ENCODE data around the gene BHMT2.

The BHMT2 gene, protein sequence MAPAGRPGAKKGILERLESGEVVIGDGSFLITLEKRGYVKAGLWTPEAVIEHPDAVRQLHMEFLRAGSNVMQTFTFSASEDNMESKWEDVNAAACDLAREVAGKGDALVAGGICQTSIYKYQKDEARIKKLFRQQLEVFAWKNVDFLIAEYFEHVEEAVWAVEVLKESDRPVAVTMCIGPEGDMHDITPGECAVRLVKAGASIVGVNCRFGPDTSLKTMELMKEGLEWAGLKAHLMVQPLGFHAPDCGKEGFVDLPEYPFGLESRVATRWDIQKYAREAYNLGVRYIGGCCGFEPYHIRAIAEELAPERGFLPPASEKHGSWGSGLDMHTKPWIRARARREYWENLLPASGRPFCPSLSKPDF

DNA sequence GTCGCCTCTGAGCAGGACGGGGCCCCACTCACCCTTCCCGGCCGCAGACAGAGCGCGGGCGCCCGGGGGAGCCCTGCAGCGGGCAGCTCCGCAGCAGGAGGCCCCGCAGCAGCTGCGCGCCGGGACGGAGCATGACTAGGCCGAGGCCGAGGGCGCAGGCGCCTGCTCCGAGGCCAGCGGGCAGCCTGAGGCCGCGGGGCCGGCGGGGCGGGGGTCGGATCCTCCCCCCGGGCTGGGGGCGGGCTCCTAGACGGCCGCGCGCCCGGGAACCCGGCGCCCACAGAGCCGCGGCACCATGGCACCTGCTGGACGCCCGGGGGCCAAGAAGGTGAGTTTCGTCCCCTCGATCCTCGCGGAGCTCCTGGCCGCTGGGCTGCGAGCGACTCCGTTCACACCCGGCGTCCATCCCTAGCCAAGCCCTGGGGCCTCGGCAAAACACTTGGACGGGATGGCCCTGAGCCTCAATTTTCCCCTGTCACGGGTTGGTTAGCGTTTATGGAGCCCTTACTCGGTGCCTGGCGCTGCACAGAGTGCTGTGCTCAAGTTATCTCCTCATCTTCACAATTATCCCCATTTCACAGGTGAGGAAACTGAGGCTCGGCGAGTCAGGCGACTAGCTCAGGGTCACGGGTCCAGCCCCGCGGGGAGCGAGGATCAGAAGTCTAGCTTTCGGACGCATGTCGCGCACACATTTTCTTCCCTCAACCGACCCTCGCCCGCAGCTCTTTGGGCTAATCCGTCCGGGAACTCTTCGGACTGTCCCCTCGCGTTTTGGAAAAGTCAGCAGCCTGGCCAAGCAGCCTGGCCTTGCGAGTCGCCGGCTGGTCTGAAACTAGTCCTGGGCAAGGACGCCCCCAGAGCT, at the start of gene BHMT2, which contains the start of gene DMGDH:
Gene BHMT2 (plus strand): TSS at position 280 of the 862 bp plus-strand sequence. CDS start 16 bp downstream, at position 296.
Gene DMGDH (minus strand): TSS at position 187 of the 862 bp plus-strand sequence. CDS start 54 bp downstream, at position 133.
- no peak for DNase-seq (ENCODE audit: low read depth in 2 of 2)

- peak; percentile 9 to 12 for DNase-seq (ENCODE audit: low read depth in 2 of 2)
These were observed 48.6 kb upstream of the BHMT2 start for GRCh38 chr5:79020861-79021561.

DNA sequence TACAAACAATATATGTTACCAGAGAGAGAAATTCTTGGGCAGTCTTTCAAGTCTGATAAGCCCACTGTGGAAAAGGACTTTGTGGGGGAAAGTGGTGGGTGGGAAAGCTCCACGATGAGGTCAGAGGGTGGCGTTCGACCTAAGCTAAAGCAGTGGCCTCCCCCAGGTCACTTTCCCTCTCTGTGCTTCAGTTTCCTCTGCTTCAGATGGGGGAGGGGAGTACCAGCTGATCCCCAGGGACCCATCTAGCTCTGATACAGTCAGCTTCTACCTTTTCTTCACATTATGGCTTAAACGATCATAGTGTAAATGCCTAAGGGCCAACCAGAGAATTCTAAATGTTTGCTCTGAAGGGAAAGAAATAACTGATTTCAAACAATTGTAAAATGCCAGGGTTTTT, 47.8 kb upstream of the BHMT2 start:
- no peak for DNase-seq (ENCODE audit: low read depth in 2 of 2)

- DNase-seq (ENCODE audit: low read depth in 2 of 2), result no peak
These were observed 46.8 kb upstream of the BHMT2 start for GRCh38 chr5:79022771-79023170.

DNA sequence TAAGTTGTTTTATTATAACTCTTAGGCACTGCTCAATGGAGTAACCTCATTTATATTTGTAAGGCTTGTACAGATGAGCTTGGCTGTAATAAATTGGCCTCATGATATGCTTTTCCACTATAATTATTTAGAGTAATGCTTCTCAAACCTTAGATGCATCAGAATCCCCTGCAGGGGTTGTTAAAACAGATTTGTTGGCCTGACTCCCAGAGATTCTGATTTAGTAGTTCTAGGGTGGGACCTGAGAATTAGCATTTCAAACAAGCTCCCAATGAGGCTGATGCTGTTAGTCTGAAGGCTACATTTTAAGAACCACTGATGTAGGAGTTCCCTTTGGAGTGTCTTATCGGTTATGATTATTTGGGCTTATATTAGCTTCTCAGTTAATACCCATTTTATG, 46.2 kb upstream of the BHMT2 start:
- no peak for DNase-seq (ENCODE audit: low read depth in 2 of 2)

- DNase-seq (ENCODE audit: low read depth in 2 of 2), result no peak
These were observed 45.6 kb upstream of the BHMT2 start for GRCh38 chr5:79023947-79024346.

- peak; percentile 17 to 45 for DNase-seq (ENCODE audit: low read depth in 2 of 2)
These were observed 44.5 kb upstream of the BHMT2 start for GRCh38 chr5:79025054-79025472.

DNA sequence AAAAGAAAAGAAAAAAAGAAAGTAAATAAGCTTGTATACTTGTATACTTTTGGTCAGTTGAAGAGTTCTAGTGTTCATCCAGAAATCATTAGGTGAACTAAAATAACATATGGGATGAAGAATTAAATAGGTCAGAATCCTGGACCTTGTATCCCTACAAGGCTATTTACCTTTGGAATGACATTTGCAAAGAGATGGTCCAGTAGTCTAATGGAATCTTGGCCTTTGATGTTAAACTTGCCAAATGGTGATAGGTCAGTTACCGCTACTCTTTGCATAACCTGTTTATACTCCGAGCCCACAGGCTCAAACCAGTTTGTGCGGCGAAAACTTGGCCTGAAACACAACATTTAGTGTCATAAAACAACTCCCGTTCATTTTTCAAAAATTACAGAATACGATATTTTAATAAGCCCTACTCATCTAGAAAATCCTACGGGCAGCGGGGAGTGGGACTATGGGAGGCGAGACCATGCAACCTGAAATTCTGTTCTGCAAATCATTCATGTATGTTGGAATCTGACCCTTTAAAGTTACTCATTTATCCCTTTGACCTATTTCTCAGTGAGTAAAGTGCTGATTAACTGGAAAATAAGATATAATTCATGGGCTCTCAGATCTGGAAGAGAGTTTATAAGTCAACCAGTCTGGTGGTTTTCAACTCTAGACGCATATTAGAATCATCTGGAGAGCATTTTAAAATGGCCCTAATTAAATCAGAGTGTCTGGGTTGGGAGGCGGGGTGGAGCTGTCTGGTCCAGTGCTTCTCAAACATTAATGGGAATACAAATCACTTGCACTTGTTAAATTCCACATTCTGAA, 38.7 kb upstream of the BHMT2 start:
- no peak for DNase-seq (ENCODE audit: low read depth in 2 of 2)

- no peak for DNase-seq (ENCODE audit: low read depth in 2 of 2)
These were observed 38.1 kb upstream of the BHMT2 start for GRCh38 chr5:79031485-79031867.

GRCh38 chr5:79032031-79032695, 37.4 kb upstream of the BHMT2 start:
- no peak for DNase-seq (ENCODE audit: low read depth in 2 of 2)

- no peak for DNase-seq (ENCODE audit: low read depth in 2 of 2)
These were observed 36.8 kb upstream of the BHMT2 start for GRCh38 chr5:79032782-79033181.

- DNase-seq (ENCODE audit: low read depth in 2 of 2), result no peak
These were observed 34.3 kb upstream of the BHMT2 start for GRCh38 chr5:79035237-79035636.

- no peak for DNase-seq (ENCODE audit: low read depth in 2 of 2)
These were observed 32.8 kb upstream of the BHMT2 start for GRCh38 chr5:79036769-79037168.

GRCh38 chr5:79042188-79042587, 27.4 kb upstream of the BHMT2 start:
- no peak for DNase-seq (ENCODE audit: low read depth in 2 of 2)

DNA sequence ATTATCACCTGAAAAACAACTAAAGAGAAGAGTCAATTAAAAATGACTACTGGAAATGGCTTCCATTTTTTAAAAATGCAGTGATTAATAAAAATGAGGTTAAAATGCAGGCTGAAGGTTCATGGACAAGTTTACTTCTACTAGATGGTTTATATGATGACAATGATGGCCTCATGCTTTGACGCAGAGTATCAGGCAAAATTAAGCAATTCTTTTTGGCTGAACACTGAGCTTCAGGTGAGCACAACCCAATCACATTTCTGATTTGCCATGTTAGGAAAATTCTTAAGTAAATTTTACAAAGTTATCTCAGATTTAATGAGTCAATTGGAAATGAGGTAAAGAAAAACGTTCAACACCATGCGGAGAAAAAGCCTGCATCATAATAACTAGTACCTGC, 22.4 kb upstream of the BHMT2 start:
- DNase-seq (ENCODE audit: low read depth in 2 of 2), result no peak

DNA sequence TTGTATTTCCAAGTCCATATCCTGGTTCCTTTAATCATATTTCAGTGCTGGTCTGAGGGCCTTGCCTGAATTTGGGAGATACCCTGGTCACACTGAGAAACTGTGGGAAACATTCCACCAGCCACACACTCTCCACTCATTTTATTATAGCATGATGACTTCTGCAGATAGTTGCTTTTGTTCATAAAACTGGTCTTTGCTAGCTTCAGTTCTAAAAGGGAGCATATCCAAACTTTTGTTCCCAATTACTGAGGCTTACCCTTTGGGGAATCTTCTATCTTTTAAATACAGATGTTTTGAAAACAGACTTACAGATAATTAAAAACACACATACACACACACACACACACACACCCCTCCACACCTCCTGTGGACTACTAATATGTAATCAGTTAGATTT, 21.1 kb upstream of the BHMT2 start:
- no peak for DNase-seq (ENCODE audit: low read depth in 2 of 2)

DNA sequence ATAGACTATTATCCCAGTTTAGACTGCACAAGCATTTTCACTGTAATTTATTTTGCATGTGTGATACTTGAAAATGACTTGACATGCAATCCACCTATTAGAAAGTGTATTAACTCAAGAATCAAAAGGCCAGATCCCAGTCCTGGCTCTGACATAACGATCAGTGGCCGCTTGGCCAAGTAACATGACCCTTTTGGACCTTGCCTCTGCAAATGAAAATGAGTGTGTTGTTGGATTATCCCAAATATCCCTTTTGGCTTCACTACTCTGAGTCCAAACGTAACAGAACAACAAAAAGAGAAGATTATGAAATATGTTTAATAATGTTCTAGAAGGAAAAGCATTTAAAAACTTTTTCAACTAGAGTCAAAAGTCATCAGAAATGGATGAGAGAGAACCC, 19.1 kb upstream of the BHMT2 start:
- no peak for DNase-seq (ENCODE audit: low read depth in 2 of 2)

- no peak for DNase-seq (ENCODE audit: low read depth in 2 of 2)
These were observed 16.2 kb upstream of the BHMT2 start for GRCh38 chr5:79053321-79053720.

DNA sequence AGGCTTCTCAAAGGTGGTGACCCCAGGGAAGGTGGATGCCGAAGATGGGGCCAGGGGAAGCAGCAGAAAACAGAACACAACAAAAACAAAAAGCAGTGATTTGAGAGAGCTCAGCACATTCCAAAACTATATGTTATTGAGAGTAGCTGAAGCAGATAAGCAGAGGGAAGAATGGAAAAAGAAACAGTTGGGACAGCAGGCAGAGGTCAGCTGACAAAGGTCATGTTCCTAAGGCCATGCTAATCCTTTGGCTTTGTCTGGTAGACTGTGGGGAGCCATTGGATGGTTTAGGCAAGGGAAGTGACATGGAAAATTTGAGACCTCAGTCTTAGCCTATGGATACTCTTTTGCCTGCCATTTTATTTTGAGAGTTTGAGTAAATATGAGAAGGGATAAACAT, 14.6 kb upstream of the BHMT2 start:
- DNase-seq (ENCODE audit: low read depth in 2 of 2), result no peak

GRCh38 chr5:79056847-79057246, 12.7 kb upstream of the BHMT2 start:
- DNase-seq (ENCODE audit: low read depth in 2 of 2), result no peak

DNA sequence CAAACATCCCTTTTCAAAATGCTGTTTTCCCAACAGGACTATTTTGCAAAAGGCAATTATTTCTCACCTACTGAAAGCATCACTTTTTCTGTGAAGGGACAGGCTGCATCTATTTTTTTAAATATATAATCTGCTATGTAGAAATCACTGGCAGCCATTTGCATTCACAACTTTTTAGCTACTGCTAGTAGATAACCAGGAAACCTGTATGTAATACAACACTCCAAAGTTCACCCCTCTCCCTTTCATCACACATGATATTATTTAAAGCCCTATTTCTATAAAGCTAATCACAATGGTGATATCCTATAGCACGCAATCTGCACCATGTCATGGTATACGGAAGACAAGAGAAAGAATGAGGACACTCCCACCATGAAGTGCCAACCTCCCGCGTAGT, 9.9 kb upstream of the BHMT2 start:
- DNase-seq (ENCODE audit: low read depth in 2 of 2), result no peak

All from activated CD4-positive, alpha-beta T cell treated with anti-CD3 and anti-CD28 coated beads for 24 hours (primary cell).